ENCODE results near the gene KRTAP4-16. TPM values are rescaled to one million over a fixed set of nuclear protein-coding genes. Genes with fewer than 3 reads are reported as not detected.
"Not testable (repeated sequence)": the region's sequence is repeated elsewhere in the genome, so short reads cannot be mapped to it uniquely, and the experiment has no call there.

Gene KRTAP4-16
- total and polyA plus RNA-seq, 7 experiments from 2014 or later = not detected

- no peak for ATAC-seq
- no peaks in the 10 kb centered on the region for H3K36me3 ChIP-seq (ENCODE audit: control insufficient read depth in 2 of 3, insufficient read depth in 3 of 3, low read length in 3 of 3)
- H3K4me3 ChIP-seq (ENCODE audit: low read length) = no peak within 1 kb of the TSS
- DNase-seq = no peak
- H3K4me1 ChIP-seq (ENCODE audit: control insufficient read depth in 2 of 2, insufficient read depth in 2 of 2, low read length in 2 of 2) = no peaks in the 10 kb centered on the region
- H3K27me3 ChIP-seq (ENCODE audit: control insufficient read depth in 2 of 2, insufficient read depth in 2 of 2, low read length in 2 of 2) = no peaks in the 10 kb centered on the region
- Mint-ChIP-seq H3K27ac (no peak within 1 kb of the TSS), H3K36me3 (no peaks in the 10 kb centered on the region), H3K4me3 (no peak within 1 kb of the TSS), H3K9me3 (no peaks in the 10 kb centered on the region), H3K4me1 (peaks cover 0 to 3% (median 0%) of the 10 kb centered on the region in 7 donors), H3K27me3 (peaks cover 1 to 25% (median 9%) of the 10 kb centered on the region in 5 donors)
- CTCF ChIA-PET = no interaction called here
- intact Hi-C loops (cut with micrococcal nuclease) = no loop called here
- H3K27ac ChIP-seq (ENCODE audit: low read depth, low read length) = no peak within 1 kb of the TSS
- POLR2A ChIA-PET = no interaction called here
- H3K9me3 ChIP-seq (ENCODE audit: control insufficient read depth in 2 of 3, low read length in 3 of 3) = no peaks in the 10 kb centered on the region
These were observed 36.0 kb downstream of the KRTAP4-16 start, which contains the start of gene KRTAP2-4 for GRCh38 chr17:41065829-41066624. Gene KRTAP2-4 (minus strand): TSS chr17:41065879. CDS start chr17:41065845, 34 bp downstream.

DNA sequence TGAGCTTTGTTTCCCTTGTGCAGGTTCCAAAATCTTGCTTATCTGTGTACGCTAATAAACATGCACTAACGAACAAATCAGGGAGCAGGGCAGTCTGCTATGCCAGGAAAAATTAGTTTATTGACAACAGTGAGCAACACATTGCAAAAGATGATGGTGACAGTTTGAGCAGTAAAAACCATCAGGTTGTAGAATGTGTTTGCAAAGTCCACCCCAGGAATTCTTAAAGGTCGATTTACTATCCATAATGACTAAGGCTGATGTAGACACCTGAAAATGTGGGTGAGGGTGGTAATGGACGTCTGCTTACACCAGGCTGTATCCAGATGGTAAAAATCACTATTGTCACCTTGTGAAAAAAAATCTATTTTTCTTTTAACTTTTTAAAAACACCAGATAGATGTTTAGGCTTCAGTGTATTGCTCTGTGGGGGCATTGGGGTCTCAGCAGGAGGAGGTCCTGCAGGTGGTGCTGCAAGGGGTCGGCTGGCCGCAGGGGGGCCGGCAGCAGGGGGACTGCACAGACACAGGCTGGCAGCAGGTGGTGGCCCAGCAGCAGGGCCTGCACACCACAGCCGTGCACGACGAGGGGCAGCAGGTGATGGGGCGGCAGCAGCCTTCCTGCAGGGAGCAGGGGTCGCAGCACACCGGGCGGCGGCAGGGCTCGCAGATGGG lies 36.9 kb downstream of the KRTAP4-16 start:
- H3K4me1 Mint-ChIP-seq; H3K9me3 ChIP-seq (ENCODE audit: control insufficient read depth in 2 of 3, low read length in 3 of 3); H3K27me3 ChIP-seq (ENCODE audit: control insufficient read depth in 2 of 2, insufficient read depth in 2 of 2, low read length in 2 of 2); ATAC-seq; CTCF ChIA-PET; intact Hi-C loops (cut with micrococcal nuclease); H3K27ac Mint-ChIP-seq; H3K36me3 Mint-ChIP-seq; H3K4me3 ChIP-seq (ENCODE audit: low read length); H3K4me1 ChIP-seq (ENCODE audit: control insufficient read depth in 2 of 2, insufficient read depth in 2 of 2, low read length in 2 of 2); H3K9me3 Mint-ChIP-seq; POLR2A ChIA-PET; H3K27ac ChIP-seq (ENCODE audit: low read depth, low read length); H3K4me3 Mint-ChIP-seq; H3K36me3 ChIP-seq (ENCODE audit: control insufficient read depth in 2 of 3, insufficient read depth in 3 of 3, low read length in 3 of 3); DNase-seq: not testable (repeated sequence)
- peaks cover 10 to 34% (median 17%) of the 10 kb centered on the region in 5 donors for H3K27me3 Mint-ChIP-seq

GRCh38 chr17:41064301-41064700 lies 37.7 kb downstream of the KRTAP4-16 start:
- CTCF ChIA-PET = no interaction called here

GRCh38 chr17:41063449-41063848 lies 38.6 kb downstream of the KRTAP4-16 start:
- no peak overlapping the region for H3K4me3 ChIP-seq (ENCODE audit: low read length)
- H3K36me3 ChIP-seq (ENCODE audit: control insufficient read depth in 2 of 3, insufficient read depth in 3 of 3, low read length in 3 of 3) = no peaks in the 10 kb centered on the region
- Mint-ChIP-seq H3K27me3 (peaks cover 24 to 48% (median 32%) of the 10 kb centered on the region in 5 donors), H3K4me3 (no peak overlapping the region), H3K9me3 (no peaks in the 10 kb centered on the region), H3K27ac (no peak overlapping the region), H3K4me1 (peaks cover 0 to 1% (median 0%) of the 10 kb centered on the region in 7 donors), H3K36me3 (no peaks in the 10 kb centered on the region)
- POLR2A ChIA-PET = no interaction called here
- no peaks in the 10 kb centered on the region for H3K4me1 ChIP-seq (ENCODE audit: control insufficient read depth in 2 of 2, insufficient read depth in 2 of 2, low read length in 2 of 2)
- no peaks in the 10 kb centered on the region for H3K27me3 ChIP-seq (ENCODE audit: control insufficient read depth in 2 of 2, insufficient read depth in 2 of 2, low read length in 2 of 2)
- H3K27ac ChIP-seq (ENCODE audit: low read depth, low read length) = no peak overlapping the region
- CTCF ChIA-PET = no interaction called here
- ATAC-seq (no peak), DNase-seq (no peak)
- H3K9me3 ChIP-seq (ENCODE audit: control insufficient read depth in 2 of 3, low read length in 3 of 3) = no peaks in the 10 kb centered on the region
- intact Hi-C loops (cut with micrococcal nuclease) = no loop called here

More at GRCh38 chr17:41064301-41064700, 37.7 kb downstream of the KRTAP4-16 start:
- H3K9me3 ChIP-seq (ENCODE audit: control insufficient read depth in 2 of 3, low read length in 3 of 3) = no peaks in the 10 kb centered on the region
- peaks cover 15 to 40% (median 23%) of the 10 kb centered on the region in 5 donors for H3K27me3 Mint-ChIP-seq
- no peaks in the 10 kb centered on the region for H3K36me3 Mint-ChIP-seq
- no peak overlapping the region for H3K4me3 ChIP-seq (ENCODE audit: low read length)
- no peaks in the 10 kb centered on the region for H3K9me3 Mint-ChIP-seq
- POLR2A ChIA-PET = no interaction called here
- intact Hi-C loops (cut with micrococcal nuclease) = no loop called here
- H3K27ac ChIP-seq (ENCODE audit: low read depth, low read length) = no peak overlapping the region
- H3K4me3 Mint-ChIP-seq = no peak overlapping the region
- H3K4me1 ChIP-seq (ENCODE audit: control insufficient read depth in 2 of 2, insufficient read depth in 2 of 2, low read length in 2 of 2) = no peaks in the 10 kb centered on the region
- no peaks in the 10 kb centered on the region for H3K36me3 ChIP-seq (ENCODE audit: control insufficient read depth in 2 of 3, insufficient read depth in 3 of 3, low read length in 3 of 3)
- H3K27ac Mint-ChIP-seq = no peak overlapping the region
- H3K27me3 ChIP-seq (ENCODE audit: control insufficient read depth in 2 of 2, insufficient read depth in 2 of 2, low read length in 2 of 2) = no peaks in the 10 kb centered on the region
- no peak for ATAC-seq
- peaks cover 0 to 3% (median 0%) of the 10 kb centered on the region in 7 donors for H3K4me1 Mint-ChIP-seq
- no peak for DNase-seq

- POLR2A ChIA-PET = interaction anchor here (0.6 kb wide), 1 partner anchor 446 kb away, joined by 3 read pairs; no protein-coding TSS in a partner anchor
- H3K27me3 Mint-ChIP-seq = peaks cover 26 to 59% (median 35%) of the 10 kb centered on the region in 5 donors
- H3K9me3 Mint-ChIP-seq = peaks cover 0 to 8% (median 0%) of the 10 kb centered on the region in 11 donors
- H3K27ac Mint-ChIP-seq = no peak overlapping the region
- Histone ChIP-seq H3K4me3 (ENCODE audit: low read length) (no peak overlapping the region), H3K36me3 (ENCODE audit: control insufficient read depth in 2 of 3, insufficient read depth in 3 of 3, low read length in 3 of 3) (no peaks in the 10 kb centered on the region), H3K27me3 (ENCODE audit: control insufficient read depth in 2 of 2, insufficient read depth in 2 of 2, low read length in 2 of 2) (no peaks in the 10 kb centered on the region), H3K27ac (ENCODE audit: low read depth, low read length) (no peak overlapping the region), H3K4me1 (ENCODE audit: control insufficient read depth in 2 of 2, insufficient read depth in 2 of 2, low read length in 2 of 2) (no peaks in the 10 kb centered on the region), H3K9me3 (ENCODE audit: control insufficient read depth in 2 of 3, low read length in 3 of 3) (no peaks in the 10 kb centered on the region)
- intact Hi-C loops (cut with micrococcal nuclease) = no loop called here
- DNase-seq (no peak), ATAC-seq (no peak)
- H3K4me3 Mint-ChIP-seq = no peak overlapping the region
- CTCF ChIA-PET = no interaction called here
- peaks cover 0 to 3% (median 0%) of the 10 kb centered on the region in 5 donors for H3K36me3 Mint-ChIP-seq
- H3K4me1 Mint-ChIP-seq = no peaks in the 10 kb centered on the region
These were observed 40.0 kb downstream of the KRTAP4-16 start for GRCh38 chr17:41061964-41062363.

DNA sequence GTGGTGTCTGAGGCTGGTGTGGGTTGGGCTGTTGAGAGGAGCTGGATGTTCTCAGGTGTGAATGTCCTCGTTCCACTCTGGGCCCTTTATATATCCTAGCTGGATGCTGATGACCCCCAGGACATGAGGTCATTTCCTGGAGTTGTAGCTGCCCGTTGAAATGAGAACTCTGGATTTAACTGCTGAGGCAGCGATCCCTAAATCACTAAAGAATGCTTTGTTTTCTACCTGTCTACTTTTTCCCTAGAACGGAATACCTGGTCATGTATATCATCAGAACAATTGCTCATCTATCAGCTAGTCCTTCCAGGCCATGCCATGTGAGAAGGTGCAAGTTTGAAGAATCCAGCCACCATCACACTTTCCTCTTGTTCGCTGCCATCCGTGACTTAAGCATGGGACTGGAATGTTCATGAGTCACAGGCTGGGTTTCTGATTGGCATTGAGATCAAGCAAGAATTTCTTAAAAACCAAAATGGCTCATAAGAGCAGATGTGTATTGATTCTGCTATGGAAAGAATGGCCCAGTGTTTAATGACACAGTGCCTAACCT lies 41.9 kb downstream of the KRTAP4-16 start, which contains the start of gene KRTAP2-3:
KRTAP2-3 (minus strand) TSS at position 63 of the 553 bp plus-strand sequence. CDS start 64 bp downstream, outside the sequence.
- H3K27me3 ChIP-seq (ENCODE audit: control insufficient read depth in 2 of 2, insufficient read depth in 2 of 2, low read length in 2 of 2) = no peaks in the 10 kb centered on the region
- no peak within 1 kb of the TSS for H3K27ac ChIP-seq (ENCODE audit: low read depth, low read length)
- Mint-ChIP-seq H3K27ac (no peak within 1 kb of the TSS), H3K36me3 (peaks cover 0 to 3% (median 0%) of the 10 kb centered on the region in 5 donors), H3K4me3 (no peak within 1 kb of the TSS), H3K4me1 (no peaks in the 10 kb centered on the region), H3K27me3 (peaks cover 26 to 62% (median 42%) of the 10 kb centered on the region in 5 donors), H3K9me3 (peaks cover 0 to 8% (median 0%) of the 10 kb centered on the region in 11 donors)
- DNase-seq (no peak), ATAC-seq (no peak)
- CTCF ChIA-PET = no interaction called here
- no peaks in the 10 kb centered on the region for H3K4me1 ChIP-seq (ENCODE audit: control insufficient read depth in 2 of 2, insufficient read depth in 2 of 2, low read length in 2 of 2)
- H3K9me3 ChIP-seq (ENCODE audit: control insufficient read depth in 2 of 3, low read length in 3 of 3) = no peaks in the 10 kb centered on the region
- no peaks in the 10 kb centered on the region for H3K36me3 ChIP-seq (ENCODE audit: control insufficient read depth in 2 of 3, insufficient read depth in 3 of 3, low read length in 3 of 3)
- POLR2A ChIA-PET = no interaction called here
- intact Hi-C loops (cut with micrococcal nuclease) = no loop called here
- no peak within 1 kb of the TSS for H3K4me3 ChIP-seq (ENCODE audit: low read length)

Measured in naive thymus-derived CD4-positive, alpha-beta T cell (primary cell).